Endothelial cell of umbilical vein (primary cell): ENCODE data around the gene CLIP1. TPM values are rescaled to one million over a fixed set of nuclear protein-coding genes. Genes with fewer than 3 reads are reported as not detected.

Experiments used
- BruUV-seq: library from RNA; stranded (reverse); fragments of 400-500 nt; replicated peaks from 2 replicates; lab custom pipeline; 2021; lab: Mats Ljungman, UMichigan
- CTCF ChIA-PET: fragments of 300-600, 350-600 bp; sonication (Branson Sonifier 250); formaldehyde crosslinking; loops from one replicate; lab custom pipeline; 2021; ENCODE audit warnings: antibody characterized with exemption, inconsistent platforms; lab: Charles Lee
- POLR2A ChIA-PET: fragments of 300-600, 350-600 bp; sonication (Branson Sonifier 250); formaldehyde crosslinking; loops from one replicate; lab custom pipeline; 2021; ENCODE audit warnings: antibody characterized with exemption, inconsistent platforms; lab: Charles Lee
- DNase-seq: peaks from one replicate; pipeline ENCODE4 v3.0.0-alpha.2; 2011; ENCODE audit warnings: low read depth, low spot score
- FAIRE-seq: peaks from 2 replicates; lab custom pipeline; 2011; peaks lifted over from hg19 to GRCh38; lab: Jason Lieb, UNC
- H2AFZ ChIP-seq: 2 replicates; pipeline ENCODE4 v1.6.0; 2012; ENCODE audit warnings: low read depth, low read length, control low read depth, inconsistent platforms
- H3K27ac ChIP-seq: 2 replicates; pipeline ENCODE4 v1.5.1; 2011; ENCODE audit warnings: low read depth, mild to moderate bottlenecking, control low read depth, low read length, moderate library complexity; ENCODE audit not compliant: insufficient read depth
- H3K27me3 ChIP-seq, 2 experiments: 2 replicates each; pipeline versions ENCODE4 v1.6.0 to v1.6.1; 2011; ENCODE audit warnings: low read length in 2 of 2, mixed read lengths in 1 of 2; ENCODE audit not compliant: control insufficient read depth in 2 of 2, insufficient read depth in 2 of 2
- H3K36me3 ChIP-seq, 2 experiments: 2 replicates in 1 of 2; 3 replicates in 1 of 2; pipeline ENCODE4 v1.5.1; 2011; ENCODE audit warnings: low read length in 2 of 2, mild to moderate bottlenecking in 1 of 2, moderate library complexity in 1 of 2; ENCODE audit not compliant: control insufficient read depth in 2 of 2, insufficient read depth in 2 of 2; ENCODE audit errors: extremely low read depth in 1 of 2
- H3K4me1 ChIP-seq: 3 replicates; pipeline ENCODE4 v1.5.1; 2011; ENCODE audit warnings: mild to moderate bottlenecking, low read length; ENCODE audit not compliant: control insufficient read depth, insufficient read depth; ENCODE audit errors: extremely low read depth
- H3K4me2 ChIP-seq: 2 replicates; pipeline ENCODE4 v1.6.1; 2011; ENCODE audit warnings: low read length, control low read depth, mixed read lengths; ENCODE audit not compliant: insufficient read depth
- H3K4me3 ChIP-seq, 3 experiments: fragments of 200-600 bp in 1 of 3; sonication (generic), shearing (Covaris generic) in 1 of 3; replicated peaks in 1 of 3; 2 replicates each; pipeline ENCODE4 v1.5.1; 2011 to 2016; ENCODE audit warnings: control low read depth in 3 of 3, low read length in 3 of 3, mild to moderate bottlenecking in 2 of 3, inconsistent platforms in 1 of 3, low read depth in 1 of 3, moderate library complexity in 1 of 3; ENCODE audit not compliant: insufficient read depth in 1 of 3
- H3K79me2 ChIP-seq: 2 replicates; pipeline ENCODE4 v1.6.0; 2012; ENCODE audit warnings: low read length, inconsistent platforms; ENCODE audit not compliant: control insufficient read depth, insufficient read depth
- H3K9ac ChIP-seq: replicated peaks from 2 replicates; pipeline ENCODE3; 2011; ENCODE audit warnings: low read length, control low read depth; ENCODE audit not compliant: insufficient read depth; ENCODE audit errors: extremely low read depth
- H3K9me1 ChIP-seq: replicated peaks from 3 replicates; pipeline ENCODE4 v1.6.0; 2011; ENCODE audit warnings: mild to moderate bottlenecking, low read length; ENCODE audit not compliant: control insufficient read depth, insufficient read depth; ENCODE audit errors: extremely low read depth
- H3K9me3 ChIP-seq: replicated peaks from 2 replicates; pipeline ENCODE4 v1.5.1; 2012; ENCODE audit warnings: low read length, inconsistent platforms; ENCODE audit not compliant: control insufficient read depth, insufficient read depth
- H4K20me1 ChIP-seq: replicated peaks from 2 replicates; pipeline ENCODE3; 2011; ENCODE audit warnings: mild to moderate bottlenecking, low read length; ENCODE audit not compliant: control insufficient read depth, insufficient read depth; ENCODE audit errors: extremely low read depth
- CTCF ChIP-seq, 2 donors: IDR thresholded peaks; 1 replicate in 1 of 2; 2 replicates in 1 of 2; pipeline ENCODE4 v1.5.1; 2011; ENCODE audit warnings: low read length in 2 of 2, mild to moderate bottlenecking in 2 of 2, moderate library complexity in 2 of 2, control low read depth in 1 of 2, inconsistent platforms in 1 of 2, low read depth in 1 of 2; ENCODE audit not compliant: insufficient read depth in 1 of 2; ENCODE audit errors: extremely low read depth in 1 of 2
- EZH2 ChIP-seq: IDR thresholded peaks from 2 replicates; pipeline ENCODE4 v1.6.1; 2012; ENCODE audit warnings: borderline replicate concordance, low read depth, mild to moderate bottlenecking, moderate library complexity, low read length, inconsistent platforms; ENCODE audit not compliant: severe bottlenecking
- FOS ChIP-seq: IDR thresholded peaks from 2 replicates; pipeline ENCODE4 v1.6.1; 2011; ENCODE audit warnings: mild to moderate bottlenecking, low read length, moderate library complexity, borderline replicate concordance; ENCODE audit not compliant: insufficient read depth
- GATA2 ChIP-seq: IDR thresholded peaks from 2 replicates; pipeline ENCODE4 v1.7.0; 2011; ENCODE audit warnings: low read depth, mild to moderate bottlenecking, moderate library complexity, mixed read lengths, low read length; ENCODE audit not compliant: insufficient read length, insufficient read depth
- JUN ChIP-seq: IDR thresholded peaks from 2 replicates; pipeline ENCODE4 v1.6.1; 2011; ENCODE audit warnings: borderline replicate concordance, low read depth; ENCODE audit not compliant: insufficient read length, insufficient read depth
- MAX ChIP-seq: IDR thresholded peaks from 2 replicates; pipeline ENCODE4 v1.6.1; 2011; ENCODE audit not compliant: insufficient read depth, insufficient read length
- MYC ChIP-seq: IDR thresholded peaks from one replicate; pipeline ENCODE4 v1.6.1; 2011; ENCODE audit warnings: mild to moderate bottlenecking, low read depth, low read length
- POLR2A ChIP-seq: IDR thresholded peaks from 2 replicates; pipeline ENCODE4 v1.6.1; 2012; ENCODE audit warnings: low read depth, mild to moderate bottlenecking, control low read depth, low read length
- POLR2AphosphoS5 ChIP-seq: IDR thresholded peaks from 2 replicates; pipeline ENCODE4 v1.6.1; 2012; ENCODE audit warnings: low read depth, mild to moderate bottlenecking, control low read depth, low read length, moderate library complexity; ENCODE audit not compliant: insufficient read depth
- dilution Hi-C: fragments of 300-500 bp; cut with MboI; formaldehyde crosslinking; loops from one replicate; pipeline ENCODE4 v1.15.0; 2019; ENCODE audit warnings: low sequenced_read_pairs; ENCODE audit not compliant: extremely low pct_ligation_motif_present
- intact Hi-C: fragments of 100-400 bp; cut with micrococcal nuclease; formaldehyde crosslinking; loops from one replicate; pipeline ENCODE4 v1.10.0; 2022
- polyA plus RNA-seq, 4 experiments: library from polyadenylated mRNA; depleted of rRNA in 3 of 4; stranded (reverse) in 3 of 4; unstranded in 1 of 4; fragments of >200 nt; gene quantifications; 2 replicates each; pipeline versions ENCODE4 v1.2.1 to v1.2.3, GENCODE V29; 2011 to 2012; ENCODE audit warnings: missing spikeins in 1 of 4
- total RNA-seq: library from RNA; stranded (reverse); gene quantifications from 2 replicates; pipeline ENCODE4 v1.2.3, GENCODE V29; 2021

CLIP1 gene
- total and polyA plus RNA-seq, 2 donors (not counting 3 experiments of a cell fraction or from before 2014, with no cell fraction given) = 56.5 to 84.3 TPM

- Histone ChIP-seq H3K36me3 (no peaks in the 10 kb centered on the region), H3K9ac (no peak overlapping the region), H4K20me1 (no peaks in the 10 kb centered on the region), H3K79me2 (no peaks in the 10 kb centered on the region), H3K4me1 (no peaks in the 10 kb centered on the region), H3K9me1 (no peaks in the 10 kb centered on the region), H3K27me3 (no peaks in the 10 kb centered on the region), H3K4me2 (no peak overlapping the region), H3K4me3 (no peak overlapping the region), H3K27ac (no peak overlapping the region), H3K9me3 (no peaks in the 10 kb centered on the region), H2AFZ (peak overlapping the region; percentile 82)
- POLR2A ChIA-PET = no interaction called here
- no peak for DNase-seq
- TF ChIP-seq GATA2 (no peak), JUN (no peak), CTCF (IDR thresholded peaks at IDR 0.05; ENCODE audit: extremely low read depth in 1 of 2, insufficient read depth in 1 of 2, low read depth in 1 of 2, low read length in 2 of 2) (no peak), MAX (no peak), MYC (no peak), POLR2AphosphoS5 (no peak), FOS (no peak), POLR2A (no peak), EZH2 (no peak)
- CTCF ChIA-PET = interaction anchor here (1.0 to 1.4 kb wide), 2 partner anchors 17 to 55 kb away, joined by 3 to 8 read pairs; no protein-coding TSS in a partner anchor
- FAIRE-seq = no peak
- intact Hi-C loops (no loop called here), dilution Hi-C loops (no loop called here)
- no TSS peak for BruUV-seq
Measured at GRCh38 chr12:122454250-122454721, 31.8 kb upstream of the CLIP1 start.
